Erythroblast (primary cell): Measurements from ENCODE around the gene PSMB7.

Source experiments
- GATA1 ChIP-seq: IDR thresholded peaks from 2 replicates; pipeline ENCODE4 v1.6.1; 2011; ENCODE audit warnings: low read depth, mild to moderate bottlenecking, control low read depth, low read length, moderate library complexity
- POLR2A ChIP-seq: IDR thresholded peaks from 2 replicates; pipeline ENCODE4 v1.6.1; 2011; ENCODE audit warnings: mild to moderate bottlenecking, low read length

DNA sequence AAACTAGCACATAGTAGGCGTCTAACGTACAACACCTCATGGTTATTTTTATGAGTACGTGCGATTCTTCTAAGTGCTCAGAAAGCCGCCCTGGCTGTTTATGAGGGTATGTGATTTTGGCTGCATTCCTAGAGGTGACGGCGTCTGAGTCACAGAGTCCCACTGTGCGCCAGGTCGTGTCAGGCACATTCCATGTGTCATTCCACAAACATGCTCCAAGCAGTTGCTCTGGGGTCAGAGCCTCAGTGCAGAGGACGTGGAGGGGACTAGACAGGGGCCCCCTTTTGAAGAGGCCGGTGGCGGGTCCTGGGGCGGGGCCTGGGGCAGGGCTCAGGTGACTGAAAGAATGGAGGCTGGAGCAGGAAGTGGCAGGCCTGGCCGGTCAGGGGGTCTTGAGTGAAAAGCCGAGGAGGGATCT is 105.6 kb downstream of the PSMB7 start:
- no peak for TF ChIP-seq POLR2A
- no peak for TF ChIP-seq GATA1
